HG03558 (cell line): ENCODE results near the gene SLC6A12.

Experiments
- ATAC-seq: cut with Tn5 transposase; IDR thresholded peaks from one replicate; pipeline ENCODE4 v1.9.1; 2021; ENCODE audit warnings: moderate number of reproducible peaks; ENCODE audit not compliant: unreplicated experiment; ENCODE audit errors: extremely low read depth

Gene SLC6A12

GRCh38 chr12:214003-214741, at the start of gene SLC6A12:
TSS of gene SLC6A12 (minus strand) at chr12:214157. CDS start at chr12:209986, 4,171 bp downstream.
- ATAC-seq: no peak

- no peak for ATAC-seq
Measured at GRCh38 chr12:263574-263973, 49.6 kb upstream of the SLC6A12 start.

- no peak for ATAC-seq
Measured at GRCh38 chr12:262817-263216, 48.9 kb upstream of the SLC6A12 start, which contains the start of gene SLC6A13. TSS of gene SLC6A13 (minus strand) at chr12:262836. CDS start at chr12:260052, 2,784 bp downstream.

GRCh38 chr12:262113-262512, 48.2 kb upstream of the SLC6A12 start:
- no peak for ATAC-seq

- no peak for ATAC-seq
Measured at GRCh38 chr12:257521-258321, 43.8 kb upstream of the SLC6A12 start.

GRCh38 chr12:256958-257357, 43.0 kb upstream of the SLC6A12 start:
- no peak for ATAC-seq

GRCh38 chr12:256225-256624, 42.3 kb upstream of the SLC6A12 start:
- no peak for ATAC-seq

- ATAC-seq: no peak
Measured at GRCh38 chr12:254912-255311, 41.0 kb upstream of the SLC6A12 start.

GRCh38 chr12:254039-254438, 40.1 kb upstream of the SLC6A12 start:
- ATAC-seq: no peak

- ATAC-seq: no peak
Measured at GRCh38 chr12:253116-253831, 39.3 kb upstream of the SLC6A12 start.

- no peak for ATAC-seq
Measured at GRCh38 chr12:252636-253035, 38.7 kb upstream of the SLC6A12 start.

GRCh38 chr12:247271-247670, 33.3 kb upstream of the SLC6A12 start:
- no peak for ATAC-seq

- no peak for ATAC-seq
Measured at GRCh38 chr12:243381-243780, 29.4 kb upstream of the SLC6A12 start.

GRCh38 chr12:242496-242895, 28.5 kb upstream of the SLC6A12 start:
- ATAC-seq: no peak

- no peak for ATAC-seq
Measured at GRCh38 chr12:241266-241665, 27.3 kb upstream of the SLC6A12 start.

- ATAC-seq: no peak
Measured at GRCh38 chr12:240566-240965, 26.6 kb upstream of the SLC6A12 start.

GRCh38 chr12:238736-239398, 24.9 kb upstream of the SLC6A12 start:
- ATAC-seq: no peak

GRCh38 chr12:238116-238515, 24.2 kb upstream of the SLC6A12 start:
- no peak for ATAC-seq

GRCh38 chr12:237026-237815, 23.3 kb upstream of the SLC6A12 start:
- no peak for ATAC-seq

- ATAC-seq: no peak
Measured at GRCh38 chr12:236445-236844, 22.5 kb upstream of the SLC6A12 start.
